HG02798 (cell line): ENCODE data around the gene TMPRSS2.

Experiments
- ATAC-seq: cut with Tn5 transposase; IDR thresholded peaks from one replicate; pipeline ENCODE4 v1.9.1; 2021; ENCODE audit warnings: mild to moderate bottlenecking; ENCODE audit not compliant: unreplicated experiment, poor library complexity

Gene TMPRSS2

GRCh38 chr21:41507521-41508414 lies at the start of gene TMPRSS2:
TSS of gene TMPRSS2 (minus strand) at chr21:41508158. CDS start at chr21:41498133, 10,025 bp downstream.
- ATAC-seq, result no peak

GRCh38 chr21:41555057-41555456 lies 47.1 kb upstream of the TMPRSS2 start:
- no peak for ATAC-seq

GRCh38 chr21:41552254-41552653 lies 44.3 kb upstream of the TMPRSS2 start:
- ATAC-seq, result no peak

- no peak for ATAC-seq
Measured at GRCh38 chr21:41548781-41549180, 40.8 kb upstream of the TMPRSS2 start.

GRCh38 chr21:41547111-41547510 lies 39.2 kb upstream of the TMPRSS2 start:
- ATAC-seq, result no peak

GRCh38 chr21:41545500-41546359 lies 37.8 kb upstream of the TMPRSS2 start:
- no peak for ATAC-seq

- no peak for ATAC-seq
Measured at GRCh38 chr21:41542727-41543126, 34.8 kb upstream of the TMPRSS2 start.

GRCh38 chr21:41537356-41537755 lies 29.4 kb upstream of the TMPRSS2 start:
- ATAC-seq, result no peak

- no peak for ATAC-seq
Measured at GRCh38 chr21:41536827-41537103, 28.8 kb upstream of the TMPRSS2 start.

- ATAC-seq, result no peak
Measured at GRCh38 chr21:41536076-41536826, 28.3 kb upstream of the TMPRSS2 start.

- no peak for ATAC-seq
Measured at GRCh38 chr21:41530366-41530765, 22.4 kb upstream of the TMPRSS2 start.

- no peak for ATAC-seq
Measured at GRCh38 chr21:41529769-41530168, 21.8 kb upstream of the TMPRSS2 start.

GRCh38 chr21:41526478-41527087 lies 18.6 kb upstream of the TMPRSS2 start:
- no peak for ATAC-seq

- ATAC-seq, result no peak
Measured at GRCh38 chr21:41523175-41523574, 15.2 kb upstream of the TMPRSS2 start.

GRCh38 chr21:41521489-41522027 lies 13.6 kb upstream of the TMPRSS2 start:
- no peak for ATAC-seq

- no peak for ATAC-seq
Measured at GRCh38 chr21:41520560-41521442, 12.8 kb upstream of the TMPRSS2 start.

GRCh38 chr21:41519806-41520559 lies 12.0 kb upstream of the TMPRSS2 start:
- ATAC-seq, result no peak

- no peak for ATAC-seq
Measured at GRCh38 chr21:41518757-41519156, 10.8 kb upstream of the TMPRSS2 start.
